ENCODE results near the gene VMAC.

- TF ChIP-seq POLR2A (IDR thresholded peaks at IDR 0.05), result no peak
- no peak for TF ChIP-seq CTCF (IDR thresholded peaks at IDR 0.05)
These were observed 6.7 kb downstream of the VMAC start for GRCh38 chr19:5911366-5911765.

Data from ovary (tissue), 3 donors.